Stimulated activated effector memory CD8-positive, alpha-beta T cell treated with anti-CD3 and anti-CD28 coated beads, Interleukin-12 subunit alpha, Interleukin-12 subunit beta, amount 100 ng/mL, for 72 hours (primary cell): Measurements from ENCODE around the gene MAD2L2.
A peak's percentile ranks its signal among the peaks of the same experiment; 100 is the strongest.

Source experiments
- ATAC-seq: fragments of 150-1000 bp; cut with Tn5 transposase; 2 replicates; pipeline ENCODE4 v1.10.0; 2021
- DNase-seq, 2 donors: peaks; one replicate each; pipeline ENCODE4 v3.0.0; 2021 to 2022; ENCODE audit warnings: low spot score in 2 of 2
- H3K27ac Mint-ChIP-seq: one replicate; pipeline ENCODE4 v1.8.0; 2022; ENCODE audit warnings: mild to moderate bottlenecking, mixed read lengths
- H3K36me3 Mint-ChIP-seq: one replicate; pipeline ENCODE4 v1.8.0; 2022; ENCODE audit warnings: mild to moderate bottlenecking, mixed read lengths
- H3K4me1 Mint-ChIP-seq: one replicate; pipeline ENCODE4 v1.8.0; 2022; ENCODE audit warnings: mixed read lengths
- H3K4me3 Mint-ChIP-seq: one replicate; pipeline ENCODE4 v1.8.0; 2022; ENCODE audit warnings: mild to moderate bottlenecking, mixed read lengths
- H3K9me3 Mint-ChIP-seq: one replicate; pipeline ENCODE4 v1.8.0; 2022; ENCODE audit warnings: mixed read lengths

The MAD2L2 gene

DNA sequence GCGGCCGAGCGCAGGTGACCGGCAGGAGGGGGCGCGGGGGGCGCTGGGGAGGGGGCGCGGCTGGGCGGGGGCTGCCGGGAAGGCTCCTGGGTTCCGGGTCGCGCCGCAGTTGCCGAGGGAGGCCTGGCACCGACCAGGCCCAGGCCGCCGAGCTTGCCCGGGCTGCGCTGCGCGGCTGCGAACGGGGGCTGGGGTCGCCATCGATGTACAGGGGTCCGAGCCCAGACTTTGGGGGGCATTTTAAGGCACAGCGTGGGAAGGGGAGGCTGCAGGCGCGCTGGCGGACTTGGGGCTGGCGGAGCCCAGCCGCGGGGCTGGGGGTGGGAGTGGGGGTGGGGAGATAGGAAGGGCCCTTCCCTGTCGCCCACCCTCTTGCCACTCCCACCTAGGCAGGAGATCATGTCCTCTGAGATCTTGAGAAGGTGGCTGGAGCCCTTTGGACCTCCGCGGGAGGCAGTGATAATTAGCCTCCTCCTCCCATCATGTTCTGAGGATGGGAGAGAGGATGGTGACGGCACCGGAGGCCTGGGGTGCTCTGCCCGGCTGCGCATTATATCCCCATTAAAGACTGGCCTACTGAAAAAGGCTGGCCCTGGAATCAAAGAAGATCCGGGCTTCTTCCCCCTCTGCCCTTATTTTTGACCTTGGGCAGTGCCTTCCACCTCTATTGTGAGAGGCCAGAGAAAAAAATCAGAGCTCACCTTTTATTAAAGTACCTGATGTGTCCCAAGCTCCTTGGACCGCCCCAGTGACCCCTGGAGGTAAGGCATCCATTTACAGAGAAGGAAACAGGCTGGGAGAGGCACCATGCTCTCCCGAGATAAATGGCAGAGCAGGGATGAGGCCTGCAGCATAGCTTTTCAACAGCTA is 25.8 kb downstream of the MAD2L2 start:
- Mint-ChIP-seq H3K36me3 (peaks cover 42% of the 10 kb centered on the region), H3K9me3 (no peaks in the 10 kb centered on the region), H3K27ac (peak overlapping the region; percentile 50), H3K4me1 (peaks cover 24% of the 10 kb centered on the region), H3K4me3 (peak overlapping the region; percentile 67)
- DNase-seq (no peak), ATAC-seq (peak; percentile 33)

DNA sequence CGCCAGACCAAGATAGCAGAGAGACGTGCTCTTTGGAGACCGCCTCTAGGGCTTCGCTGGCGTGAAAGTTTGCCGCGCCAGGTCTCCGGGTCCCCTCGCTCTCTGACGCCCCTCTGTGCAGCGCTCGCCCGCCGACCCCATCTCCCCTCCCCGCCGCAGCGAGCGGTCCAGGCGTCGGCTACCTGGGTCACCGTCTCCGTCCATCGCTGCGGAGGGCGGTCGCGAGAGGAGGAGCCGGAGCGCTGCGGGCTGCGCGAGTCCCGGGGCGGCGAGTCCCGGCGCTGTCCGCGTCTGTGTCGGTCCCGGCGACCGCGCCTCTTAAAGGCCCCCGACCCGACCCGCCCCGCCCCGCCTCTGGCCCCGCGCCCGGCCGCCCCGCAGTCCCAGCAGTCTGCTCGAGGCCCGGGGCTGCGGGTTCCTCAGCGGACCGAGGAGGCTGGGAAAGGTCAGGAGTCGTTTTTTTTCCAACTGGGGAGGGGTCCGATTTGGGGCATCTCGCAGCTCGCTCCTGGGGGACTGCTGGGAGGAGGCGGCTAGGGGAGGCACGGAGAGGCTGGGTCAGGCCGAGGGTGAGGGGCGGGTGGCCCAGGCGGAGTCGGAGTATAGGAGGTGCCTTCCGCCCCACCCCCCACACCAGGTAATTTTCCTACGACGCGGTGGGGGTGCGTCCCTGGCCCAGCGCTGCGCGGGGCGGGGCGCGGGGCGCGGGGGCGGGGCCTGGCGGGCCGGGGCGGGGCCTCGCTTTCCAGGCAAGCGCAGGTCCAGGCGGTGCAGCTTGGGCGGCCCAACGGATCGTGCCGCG is 26.6 kb downstream of the MAD2L2 start, which contains the start of the genes FBXO2 and FBXO44:
Gene FBXO2, minus strand, starts transcription at position 293 of the 802 bp plus-strand sequence. Its CDS starts 89 bp downstream, at position 204.
Gene FBXO44, plus strand, starts transcription at position 741 of the 802 bp plus-strand sequence. CDS start 959 bp downstream, outside the sequence.
- H3K4me1 Mint-ChIP-seq, result peaks cover 30% of the 10 kb centered on the region
- ATAC-seq, result peak; percentile 69
- peak within 1 kb of the TSS; percentile 50 for H3K27ac Mint-ChIP-seq
- H3K36me3 Mint-ChIP-seq, result peaks cover 35% of the 10 kb centered on the region
- peak; percentile 44 to 68 for DNase-seq
- peak within 1 kb of the TSS; percentile 67 for H3K4me3 Mint-ChIP-seq
- H3K9me3 Mint-ChIP-seq, result no peaks in the 10 kb centered on the region

DNA sequence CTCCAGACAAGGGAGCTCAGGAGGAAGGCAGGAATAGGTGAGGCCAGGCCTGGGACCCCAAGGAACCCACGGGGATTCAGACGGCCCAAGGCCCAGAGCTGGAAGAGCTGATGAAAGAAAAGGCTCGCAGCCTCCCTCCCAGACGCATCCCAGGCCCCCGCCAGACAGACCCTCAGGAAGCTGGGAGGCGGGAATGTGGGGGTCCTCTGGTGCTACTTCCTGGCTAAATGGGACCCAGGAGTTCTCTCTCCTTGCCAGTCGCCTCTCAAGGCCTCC is 27.1 kb downstream of the MAD2L2 start:
- no peak for ATAC-seq
- H3K4me3 Mint-ChIP-seq, result peak overlapping the region; percentile 67
- H3K36me3 Mint-ChIP-seq, result peaks cover 30% of the 10 kb centered on the region
- H3K9me3 Mint-ChIP-seq, result no peaks in the 10 kb centered on the region
- H3K4me1 Mint-ChIP-seq, result peaks cover 30% of the 10 kb centered on the region
- H3K27ac Mint-ChIP-seq, result no peak overlapping the region
- DNase-seq, result no peak

DNA sequence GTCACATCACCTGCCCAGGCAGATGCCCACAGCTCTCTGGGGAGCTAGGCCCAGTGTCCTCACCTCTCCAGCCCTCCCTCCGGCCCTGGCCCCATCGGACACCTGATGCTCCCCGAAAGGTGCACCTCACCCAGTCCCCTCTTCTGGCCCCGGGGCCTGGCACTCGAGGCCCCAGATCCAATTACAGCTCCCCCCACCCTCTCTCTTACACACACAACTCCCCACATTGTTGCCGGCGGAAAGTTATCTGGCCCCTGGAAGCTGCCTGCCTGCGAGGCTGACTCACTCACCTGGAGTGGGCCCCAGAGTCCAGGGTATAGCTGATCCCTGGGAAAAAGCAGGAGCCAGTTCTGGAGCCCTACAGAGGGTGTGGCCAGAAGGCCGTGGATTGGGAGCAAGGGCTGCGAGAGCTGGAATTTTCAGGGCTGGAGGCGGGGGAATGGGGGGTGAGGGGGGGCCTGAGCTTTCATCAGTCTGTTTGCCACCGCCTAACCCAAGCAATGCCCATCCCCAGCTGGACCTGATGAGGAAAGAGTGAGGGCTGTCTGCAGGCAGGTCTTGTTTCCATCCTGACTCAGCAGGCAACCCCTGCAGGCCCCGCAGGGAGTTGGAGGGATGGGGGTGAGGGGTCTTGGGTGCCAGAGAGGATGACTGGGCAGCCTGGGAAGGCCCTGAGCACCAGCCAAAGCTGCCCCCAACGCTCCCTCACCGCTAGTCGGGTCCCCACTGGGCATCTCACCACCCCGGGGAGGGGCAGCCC is 27.7 kb downstream of the MAD2L2 start:
- Mint-ChIP-seq H3K9me3 (no peaks in the 10 kb centered on the region), H3K4me3 (peak overlapping the region; percentile 67), H3K36me3 (peaks cover 28% of the 10 kb centered on the region), H3K27ac (no peak overlapping the region), H3K4me1 (peaks cover 30% of the 10 kb centered on the region)
- ATAC-seq (no peak), DNase-seq (no peak)

DNA sequence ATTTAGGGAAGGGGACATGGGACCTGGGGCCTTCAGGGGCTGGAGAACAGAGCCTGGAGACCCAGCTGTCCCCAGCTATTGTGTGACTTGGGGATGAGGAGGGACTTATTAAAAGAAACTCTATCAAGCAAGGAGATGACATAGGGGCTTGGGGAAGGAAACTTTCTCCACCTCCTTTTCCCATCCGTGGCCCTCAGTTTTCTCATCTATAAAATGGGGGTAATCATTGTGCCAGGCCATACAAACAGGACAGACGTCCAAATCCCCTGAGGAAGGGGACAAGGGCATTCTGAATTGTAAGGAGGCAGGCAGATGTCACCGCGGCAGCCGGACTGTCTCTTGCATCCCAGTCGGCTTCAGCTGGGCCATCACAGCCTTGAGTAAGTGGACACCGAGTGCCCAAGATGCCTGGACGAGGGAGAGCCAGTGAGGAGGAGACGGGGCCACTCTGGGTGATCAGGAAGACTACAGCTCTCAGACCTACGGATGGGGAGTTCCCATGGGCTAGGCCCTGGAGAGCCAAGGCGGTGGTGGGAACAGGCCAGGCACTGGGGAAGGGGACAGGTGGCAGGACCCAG is 28.7 kb downstream of the MAD2L2 start:
- peaks cover 30% of the 10 kb centered on the region for H3K4me1 Mint-ChIP-seq
- DNase-seq (no peak), ATAC-seq (no peak)
- no peaks in the 10 kb centered on the region for H3K9me3 Mint-ChIP-seq
- peaks cover 20% of the 10 kb centered on the region for H3K36me3 Mint-ChIP-seq
- H3K27ac Mint-ChIP-seq, result no peak overlapping the region
- peak overlapping the region; percentile 3 for H3K4me3 Mint-ChIP-seq

DNA sequence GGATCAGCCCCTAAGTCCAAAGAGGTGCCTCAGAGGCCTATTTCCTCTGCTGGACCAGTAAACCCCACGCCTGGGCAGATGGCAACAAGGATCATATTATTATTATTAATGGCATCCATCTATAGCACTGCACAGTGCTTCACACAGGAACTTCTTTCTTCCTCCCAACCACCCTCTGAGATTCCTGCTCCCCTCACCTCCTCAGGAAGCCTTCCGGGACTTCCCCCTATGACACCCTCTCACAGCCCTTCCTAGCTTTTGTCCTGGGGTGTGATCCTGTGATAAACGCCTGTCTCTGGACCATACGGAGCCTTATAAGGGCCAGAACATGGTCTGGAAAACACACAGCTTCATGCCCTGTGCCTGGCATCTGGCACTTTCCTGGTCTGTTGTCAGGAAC is 29.9 kb downstream of the MAD2L2 start:
- Mint-ChIP-seq H3K27ac (peak overlapping the region; percentile 82), H3K4me3 (peak overlapping the region; percentile 75), H3K9me3 (no peaks in the 10 kb centered on the region), H3K36me3 (peaks cover 7% of the 10 kb centered on the region), H3K4me1 (peaks cover 36% of the 10 kb centered on the region)
- DNase-seq (no peak), ATAC-seq (no peak)

- H3K36me3 Mint-ChIP-seq, result peaks cover 2% of the 10 kb centered on the region
- peak; percentile 86 for ATAC-seq
- no peaks in the 10 kb centered on the region for H3K9me3 Mint-ChIP-seq
- H3K4me3 Mint-ChIP-seq, result peak overlapping the region; percentile 75
- peaks cover 30% of the 10 kb centered on the region for H3K4me1 Mint-ChIP-seq
- H3K27ac Mint-ChIP-seq, result peak overlapping the region; percentile 82
- DNase-seq, result peak; percentile 71 to 92
These were observed 30.5 kb downstream of the MAD2L2 start for GRCh38 chr1:11650331-11650991.

DNA sequence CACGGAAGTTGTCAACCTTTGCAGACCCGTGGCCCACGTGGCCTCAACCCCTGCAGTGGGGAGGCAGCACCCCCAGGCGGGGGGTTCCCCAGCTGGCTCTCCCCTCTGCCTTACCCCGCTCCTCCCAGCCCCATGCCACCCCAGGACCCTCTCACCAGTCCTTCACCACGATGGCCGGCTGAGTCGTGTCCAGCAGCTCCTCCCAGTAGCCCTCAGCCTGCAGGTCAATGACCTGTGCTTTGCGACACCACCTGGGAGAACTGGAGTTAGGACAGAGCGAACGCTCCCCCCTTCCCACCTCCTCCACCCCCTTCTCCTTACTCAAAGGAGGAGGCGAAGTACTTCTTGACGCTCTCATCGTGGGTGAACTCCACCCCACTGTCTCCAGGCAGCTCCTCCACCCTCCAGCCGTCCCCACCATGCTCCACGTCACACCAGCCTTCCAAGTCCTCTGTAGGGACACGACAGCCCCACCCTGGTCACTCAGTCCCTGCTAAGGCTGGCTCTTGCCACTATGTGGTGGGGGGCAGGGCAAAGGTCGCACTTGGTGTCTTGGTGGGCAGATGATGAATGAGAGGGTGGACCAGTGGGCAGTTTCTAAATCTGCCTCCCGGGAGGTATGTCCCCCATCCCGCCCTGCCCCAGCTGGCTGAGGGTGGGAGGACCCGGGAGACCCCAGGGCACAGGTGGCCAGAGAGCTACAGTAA is 31.2 kb downstream of the MAD2L2 start:
- no peaks in the 10 kb centered on the region for H3K9me3 Mint-ChIP-seq
- ATAC-seq (no peak), DNase-seq (no peak)
- H3K27ac Mint-ChIP-seq, result peak overlapping the region; percentile 82
- H3K4me1 Mint-ChIP-seq, result peaks cover 27% of the 10 kb centered on the region
- H3K4me3 Mint-ChIP-seq, result peak overlapping the region; percentile 75
- no peaks in the 10 kb centered on the region for H3K36me3 Mint-ChIP-seq

DNA sequence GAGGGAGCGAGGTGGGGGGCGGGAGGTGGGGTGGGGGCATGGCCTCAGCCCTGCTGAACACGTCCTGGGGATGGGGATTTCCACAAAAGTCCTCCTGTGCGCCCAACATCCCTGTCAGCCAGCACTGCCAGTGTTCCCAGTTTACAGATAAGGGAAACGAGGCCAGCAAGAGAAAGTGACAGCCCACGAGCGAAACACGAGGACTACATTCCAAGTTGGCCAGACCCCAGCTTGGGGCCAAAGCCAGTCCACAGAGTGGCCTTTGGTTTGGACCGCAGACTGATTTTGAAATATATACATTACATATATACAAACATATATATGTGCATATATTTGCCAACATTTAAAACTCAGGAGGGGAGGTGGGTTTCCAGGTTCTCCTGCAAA is 31.7 kb downstream of the MAD2L2 start:
- H3K27ac Mint-ChIP-seq, result no peak overlapping the region
- H3K36me3 Mint-ChIP-seq, result no peaks in the 10 kb centered on the region
- ATAC-seq (no peak), DNase-seq (no peak)
- H3K9me3 Mint-ChIP-seq, result no peaks in the 10 kb centered on the region
- H3K4me3 Mint-ChIP-seq, result no peak overlapping the region
- peaks cover 27% of the 10 kb centered on the region for H3K4me1 Mint-ChIP-seq

DNA sequence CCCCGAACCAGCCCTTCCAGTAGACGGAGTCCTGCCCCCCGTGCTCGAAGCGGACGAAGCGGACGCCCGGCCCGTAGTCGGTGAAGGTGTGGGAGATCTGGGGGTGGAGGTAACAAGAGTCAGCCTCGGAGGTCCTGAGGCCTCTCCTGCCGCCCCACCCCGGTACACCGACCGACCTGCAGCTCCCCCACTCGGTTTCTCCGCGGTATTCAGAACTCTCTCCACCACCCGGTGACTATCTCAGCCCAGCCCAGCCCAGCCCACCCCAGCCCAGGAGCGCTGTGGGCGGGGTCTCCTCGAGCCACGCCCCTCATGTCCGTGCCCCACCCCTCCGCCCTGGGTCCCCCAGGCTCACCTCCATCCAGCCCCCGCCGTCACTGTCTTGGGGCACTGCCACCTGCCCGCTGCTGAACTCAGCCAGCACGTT is 32.2 kb downstream of the MAD2L2 start:
- DNase-seq, result no peak
- peak; percentile 20 for ATAC-seq
- Mint-ChIP-seq H3K27ac (no peak overlapping the region), H3K4me3 (peak overlapping the region; percentile 11), H3K4me1 (peaks cover 27% of the 10 kb centered on the region), H3K9me3 (no peaks in the 10 kb centered on the region), H3K36me3 (peaks cover 4% of the 10 kb centered on the region)

GRCh38 chr1:11648039-11648438 is 32.9 kb downstream of the MAD2L2 start:
- H3K9me3 Mint-ChIP-seq, result no peaks in the 10 kb centered on the region
- DNase-seq (no peak), ATAC-seq (no peak)
- peaks cover 27% of the 10 kb centered on the region for H3K4me1 Mint-ChIP-seq
- H3K4me3 Mint-ChIP-seq, result no peak overlapping the region
- H3K36me3 Mint-ChIP-seq, result peaks cover 5% of the 10 kb centered on the region
- H3K27ac Mint-ChIP-seq, result no peak overlapping the region

DNA sequence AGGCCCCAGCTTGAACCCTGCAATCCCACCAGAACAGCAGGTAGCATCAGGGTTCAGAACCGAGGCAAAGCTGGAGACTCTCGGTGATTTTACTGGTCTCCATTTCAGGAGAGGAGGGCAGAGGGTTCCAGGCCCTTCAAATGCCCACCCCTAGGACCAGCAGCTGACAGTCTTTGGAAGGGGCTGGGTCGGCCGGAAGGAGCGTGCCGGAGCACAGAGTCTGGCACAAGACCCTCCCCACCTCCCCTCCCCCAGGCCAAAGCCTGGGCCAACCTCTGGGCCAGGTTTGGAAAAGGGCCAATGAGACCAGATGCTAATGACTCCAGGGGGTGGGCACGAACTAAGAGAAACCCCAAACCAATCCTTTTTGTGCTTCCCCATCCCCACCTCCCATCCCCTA is 33.6 kb downstream of the MAD2L2 start:
- H3K36me3 Mint-ChIP-seq, result peaks cover 5% of the 10 kb centered on the region
- ATAC-seq, result no peak
- H3K4me1 Mint-ChIP-seq, result peaks cover 27% of the 10 kb centered on the region
- DNase-seq, result no peak
- H3K27ac Mint-ChIP-seq, result no peak overlapping the region
- no peaks in the 10 kb centered on the region for H3K9me3 Mint-ChIP-seq
- no peak overlapping the region for H3K4me3 Mint-ChIP-seq

DNA sequence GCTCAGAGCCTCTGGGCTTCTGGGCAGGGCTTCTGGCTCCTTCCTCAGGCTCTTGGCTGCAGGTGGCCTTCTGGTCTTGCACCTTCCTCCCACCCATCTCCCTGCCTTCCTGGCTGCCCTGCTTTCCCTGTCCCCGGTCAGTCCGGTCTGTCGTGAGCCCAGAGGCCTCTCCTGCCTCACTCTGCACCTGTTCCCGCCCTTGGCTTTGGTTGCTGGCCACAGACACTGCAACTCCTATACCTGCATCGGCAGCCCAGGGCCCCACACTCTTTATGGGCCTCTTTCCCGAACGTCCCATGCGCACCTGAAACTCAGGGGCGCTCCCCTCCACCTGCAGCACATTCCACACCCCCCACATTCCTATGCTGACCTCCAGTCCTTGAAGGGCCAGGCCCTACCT is 34.6 kb downstream of the MAD2L2 start:
- no peak for DNase-seq
- Mint-ChIP-seq H3K4me3 (no peak overlapping the region), H3K36me3 (peaks cover 5% of the 10 kb centered on the region), H3K4me1 (peaks cover 24% of the 10 kb centered on the region), H3K9me3 (no peaks in the 10 kb centered on the region), H3K27ac (no peak overlapping the region)
- no peak for ATAC-seq

- H3K4me3 Mint-ChIP-seq, result no peak overlapping the region
- H3K36me3 Mint-ChIP-seq, result peaks cover 5% of the 10 kb centered on the region
- ATAC-seq, result peak; percentile 56
- no peaks in the 10 kb centered on the region for H3K9me3 Mint-ChIP-seq
- peaks cover 18% of the 10 kb centered on the region for H3K4me1 Mint-ChIP-seq
- H3K27ac Mint-ChIP-seq, result no peak overlapping the region
- DNase-seq, result peak; percentile 76 to 86
These were observed 35.2 kb downstream of the MAD2L2 start for GRCh38 chr1:11645670-11646265.
